HG03439 (cell line): Measurements from ENCODE around the gene GPR137B.
"Not testable (repeated sequence)": the region's sequence is repeated elsewhere in the genome, so short reads cannot be mapped to it uniquely, and the experiment has no call there.

ENCODE experiments used
- ATAC-seq: cut with Tn5 transposase; IDR thresholded peaks from one replicate; pipeline ENCODE4 v1.9.1; 2021; ENCODE audit warnings: mild to moderate bottlenecking, moderate library complexity; ENCODE audit not compliant: unreplicated experiment

Gene GPR137B

GRCh38 chr1:236186471-236186870 is 44.1 kb downstream of the GPR137B start:
- not testable (repeated sequence) for ATAC-seq

GRCh38 chr1:236188084-236188483 is 45.7 kb downstream of the GPR137B start:
- not testable (repeated sequence) for ATAC-seq

- ATAC-seq: no peak
Observed at GRCh38 chr1:236193184-236193583, 50.8 kb downstream of the GPR137B start.

- no peak for ATAC-seq
Observed at GRCh38 chr1:236200925-236201324, 58.6 kb downstream of the GPR137B start.

GRCh38 chr1:236201786-236202185 is 59.4 kb downstream of the GPR137B start:
- ATAC-seq: no peak

- ATAC-seq: no peak
Observed at GRCh38 chr1:236204039-236204438, 61.7 kb downstream of the GPR137B start.

- no peak for ATAC-seq
Observed at GRCh38 chr1:236204656-236205055, 62.3 kb downstream of the GPR137B start.

GRCh38 chr1:236206548-236206947 is 64.2 kb downstream of the GPR137B start:
- no peak for ATAC-seq

- ATAC-seq: no peak
Observed at GRCh38 chr1:236207121-236207520, 64.8 kb downstream of the GPR137B start.

GRCh38 chr1:236207569-236207968 is 65.2 kb downstream of the GPR137B start:
- no peak for ATAC-seq

GRCh38 chr1:236209185-236209584 is 66.8 kb downstream of the GPR137B start:
- no peak for ATAC-seq

GRCh38 chr1:236209713-236210112 is 67.4 kb downstream of the GPR137B start:
- no peak for ATAC-seq

- no peak for ATAC-seq
Observed at GRCh38 chr1:236211815-236212214, 69.5 kb downstream of the GPR137B start.

GRCh38 chr1:236213534-236213933 is 71.2 kb downstream of the GPR137B start:
- no peak for ATAC-seq

GRCh38 chr1:236214761-236215160 is 72.4 kb downstream of the GPR137B start:
- ATAC-seq: no peak

GRCh38 chr1:236220473-236220872 is 78.1 kb downstream of the GPR137B start:
- no peak for ATAC-seq

- no peak for ATAC-seq
Observed at GRCh38 chr1:236222632-236223031, 80.3 kb downstream of the GPR137B start.

- ATAC-seq: no peak
Observed at GRCh38 chr1:236228411-236228810, 86.1 kb downstream of the GPR137B start.

- no peak for ATAC-seq
Observed at GRCh38 chr1:236235116-236235515, 92.8 kb downstream of the GPR137B start.

- ATAC-seq: no peak
Observed at GRCh38 chr1:236239092-236239585, 96.8 kb downstream of the GPR137B start.

- no peak for ATAC-seq
Observed at GRCh38 chr1:236240675-236241074, 98.3 kb downstream of the GPR137B start.

GRCh38 chr1:236242568-236242967 is 100.2 kb downstream of the GPR137B start:
- no peak for ATAC-seq

GRCh38 chr1:236247286-236247685 is 104.9 kb downstream of the GPR137B start:
- ATAC-seq: no peak
